ENCODE data around the gene BEST4.

Gene BEST4

DNA sequence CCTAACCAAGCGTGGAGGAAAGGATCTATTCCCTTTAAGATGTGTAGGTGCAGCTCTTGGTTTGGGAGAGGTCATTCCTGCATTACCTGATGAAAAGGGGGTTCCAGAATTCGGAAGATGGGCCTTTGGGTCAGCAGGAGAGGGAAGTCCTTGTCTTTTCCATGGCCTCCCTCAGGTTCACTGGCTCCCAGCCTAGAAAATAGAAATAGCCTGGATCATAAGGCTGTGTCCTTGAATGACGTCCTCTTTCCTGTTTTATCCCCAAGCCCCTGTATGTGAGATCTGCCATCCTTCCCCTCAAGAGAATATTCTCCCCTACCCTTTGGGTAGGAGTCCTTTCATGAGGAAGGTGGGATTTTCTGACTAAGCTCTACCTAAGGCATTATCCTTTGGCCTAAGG is 27.1 kb downstream of the BEST4 start:
- no peak for DNase-seq (ENCODE audit: low read depth)
- no peak for TF ChIP-seq CTCF (IDR thresholded peaks at IDR 0.05; ENCODE audit: control insufficient read depth, extremely low read depth, insufficient read depth)
- no peak overlapping the region for H3K4me3 ChIP-seq (ENCODE audit: low read depth, low read length)

DNA sequence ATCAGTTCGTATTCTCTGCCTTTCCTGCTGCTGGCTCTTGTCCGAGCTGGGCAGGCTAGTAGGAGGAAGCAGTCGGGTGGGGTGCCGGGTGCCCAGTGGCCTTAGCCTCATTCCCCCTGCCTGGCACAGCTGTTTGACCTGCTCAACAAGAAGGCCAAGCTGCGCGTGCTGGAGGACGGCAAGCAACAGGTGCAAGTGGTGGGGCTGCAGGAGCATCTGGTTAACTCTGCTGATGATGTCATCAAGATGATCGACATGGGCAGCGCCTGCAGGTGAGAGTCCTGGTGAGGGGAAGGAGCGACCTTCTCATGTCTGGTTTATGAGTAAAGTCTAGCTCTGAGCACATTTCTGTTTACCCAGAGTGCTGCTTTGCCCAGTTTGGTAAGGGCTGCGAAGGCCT is 28.9 kb downstream of the BEST4 start:
- no peak for TF ChIP-seq CTCF (IDR thresholded peaks at IDR 0.05; ENCODE audit: control insufficient read depth, extremely low read depth, insufficient read depth)
- DNase-seq (ENCODE audit: low read depth) = no peak

DNA sequence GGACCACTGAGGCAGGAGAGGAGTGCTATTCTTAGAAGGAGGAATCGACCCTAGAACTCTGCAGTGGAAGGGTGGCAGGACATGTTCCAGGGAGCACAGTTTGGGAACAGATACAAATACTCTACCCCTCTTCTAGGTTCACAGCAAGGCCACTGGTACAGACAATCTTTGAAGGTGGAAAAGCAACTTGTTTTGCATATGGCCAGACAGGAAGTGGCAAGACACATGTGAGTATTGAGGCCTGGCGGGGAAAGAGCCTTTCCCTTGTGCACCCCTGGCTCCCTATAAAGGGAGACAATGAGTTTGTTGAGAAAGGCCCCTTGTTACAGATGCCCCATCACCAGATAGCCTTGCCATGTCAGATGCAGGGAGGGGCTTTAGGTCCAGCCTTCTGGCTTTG is 30.6 kb downstream of the BEST4 start:
- no peak for DNase-seq (ENCODE audit: low read depth)
- H3K4me3 ChIP-seq (ENCODE audit: low read depth, low read length) = no peak overlapping the region
- no peak for TF ChIP-seq CTCF (IDR thresholded peaks at IDR 0.05; ENCODE audit: control insufficient read depth, extremely low read depth, insufficient read depth)

More for the DNA sequence above, 28.9 kb downstream of the BEST4 start:
- H3K4me3 ChIP-seq (ENCODE audit: low read depth, low read length) = no peak overlapping the region

- no peak for TF ChIP-seq CTCF (IDR thresholded peaks at IDR 0.05; ENCODE audit: control insufficient read depth, extremely low read depth, insufficient read depth)
Measured at GRCh38 chr1:44747878-44748277, 40.1 kb downstream of the BEST4 start.

GRCh38 chr1:44743211-44743610 is 44.8 kb downstream of the BEST4 start:
- no peak for DNase-seq (ENCODE audit: low read depth)
- no peak for TF ChIP-seq CTCF (IDR thresholded peaks at IDR 0.05; ENCODE audit: control insufficient read depth, extremely low read depth, insufficient read depth)
- no peak overlapping the region for H3K4me3 ChIP-seq (ENCODE audit: low read depth, low read length)

More at GRCh38 chr1:44747878-44748277, 40.1 kb downstream of the BEST4 start:
- no peak for DNase-seq (ENCODE audit: low read depth)
- no peak overlapping the region for H3K4me3 ChIP-seq (ENCODE audit: low read depth, low read length)

- no peak for TF ChIP-seq CTCF (IDR thresholded peaks at IDR 0.05; ENCODE audit: control insufficient read depth, extremely low read depth, insufficient read depth)
- DNase-seq (ENCODE audit: low read depth) = no peak
- H3K4me3 ChIP-seq (ENCODE audit: low read depth, low read length) = peak overlapping the region; percentile 86
Measured at GRCh38 chr1:44740179-44740617, 47.8 kb downstream of the BEST4 start.

Data from LNCaP clone FGC (cell line).